ENCODE measurements around the gene CYRIA. TPM values are rescaled to one million over a fixed set of nuclear protein-coding genes. Genes with fewer than 3 reads are reported as not detected.

The CYRIA gene
- total RNA-seq, 1 donor from 2014 or later, result 29.4 TPM

DNA sequence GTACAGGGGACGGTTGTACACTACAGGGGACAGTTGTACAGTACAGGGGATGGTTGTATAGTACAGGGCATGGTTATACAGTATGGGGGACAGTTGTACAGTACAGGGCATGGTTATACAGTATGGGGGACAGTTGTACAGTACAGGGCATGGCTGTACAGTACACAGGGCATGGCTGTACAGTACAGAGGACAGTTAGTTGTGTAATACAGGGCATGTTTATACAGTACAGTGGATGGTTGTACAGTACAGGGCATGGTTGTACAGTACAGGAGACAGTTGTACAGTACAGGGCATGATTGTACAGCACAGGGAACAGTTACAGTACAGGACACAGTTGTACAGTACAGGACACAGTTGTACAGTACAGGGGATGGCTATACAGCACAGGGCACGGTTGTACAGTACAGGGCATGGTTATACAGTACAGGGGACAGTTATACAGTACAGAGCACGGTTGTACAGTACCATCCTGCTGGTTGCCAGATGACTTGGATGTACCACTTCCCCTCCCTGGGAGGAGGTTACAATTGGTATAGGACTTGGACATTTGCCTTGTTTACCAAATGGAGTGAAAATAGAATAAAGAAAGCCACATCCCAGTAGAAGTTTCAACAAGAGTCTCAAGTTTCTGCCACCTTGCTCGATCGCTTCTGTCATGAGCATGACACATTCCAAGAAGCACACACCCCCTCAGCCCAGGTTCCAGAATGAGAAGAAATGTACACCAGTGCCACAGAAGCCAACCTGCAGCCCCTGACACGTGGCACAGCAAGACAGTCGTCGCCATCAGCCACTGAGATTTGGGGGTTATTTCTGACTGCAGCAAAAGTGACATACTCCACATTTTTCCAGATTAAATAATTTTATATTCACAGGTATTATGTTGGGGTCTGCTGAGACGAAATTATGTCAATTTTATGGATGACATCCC is 16.0 kb downstream of the CYRIA start:
- Histone ChIP-seq H3K27ac (peak overlapping the region; percentile 78), H3K4me1 (peaks cover 52% of the 10 kb centered on the region), H3K9me3 (no peaks in the 10 kb centered on the region), H3K4me3 (no peak overlapping the region), H3K36me3 (peaks cover 7% of the 10 kb centered on the region), H3K27me3 (ENCODE audit: low read depth) (no peaks in the 10 kb centered on the region)
- intact Hi-C loops (cut with DNase I), result no loop called here
- TF ChIP-seq, protein P1, sequence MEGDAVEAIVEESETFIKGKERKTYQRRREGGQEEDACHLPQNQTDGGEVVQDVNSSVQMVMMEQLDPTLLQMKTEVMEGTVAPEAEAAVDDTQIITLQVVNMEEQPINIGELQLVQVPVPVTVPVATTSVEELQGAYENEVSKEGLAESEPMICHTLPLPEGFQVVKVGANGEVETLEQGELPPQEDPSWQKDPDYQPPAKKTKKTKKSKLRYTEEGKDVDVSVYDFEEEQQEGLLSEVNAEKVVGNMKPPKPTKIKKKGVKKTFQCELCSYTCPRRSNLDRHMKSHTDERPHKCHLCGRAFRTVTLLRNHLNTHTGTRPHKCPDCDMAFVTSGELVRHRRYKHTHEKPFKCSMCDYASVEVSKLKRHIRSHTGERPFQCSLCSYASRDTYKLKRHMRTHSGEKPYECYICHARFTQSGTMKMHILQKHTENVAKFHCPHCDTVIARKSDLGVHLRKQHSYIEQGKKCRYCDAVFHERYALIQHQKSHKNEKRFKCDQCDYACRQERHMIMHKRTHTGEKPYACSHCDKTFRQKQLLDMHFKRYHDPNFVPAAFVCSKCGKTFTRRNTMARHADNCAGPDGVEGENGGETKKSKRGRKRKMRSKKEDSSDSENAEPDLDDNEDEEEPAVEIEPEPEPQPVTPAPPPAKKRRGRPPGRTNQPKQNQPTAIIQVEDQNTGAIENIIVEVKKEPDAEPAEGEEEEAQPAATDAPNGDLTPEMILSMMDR (IDR thresholded peaks at IDR 0.05), result no peak
- DNase-seq (no peak), ATAC-seq (no peak)

GRCh38 chr2:16647992-16648617 is 17.5 kb downstream of the CYRIA start:
- TF ChIP-seq, protein P1 (IDR thresholded peaks at IDR 0.05), result no peak
- Histone ChIP-seq H3K4me1 (peaks cover 37% of the 10 kb centered on the region), H3K36me3 (peaks cover 7% of the 10 kb centered on the region), H3K9me3 (no peaks in the 10 kb centered on the region), H3K4me3 (no peak overlapping the region), H3K27ac (no peak overlapping the region), H3K27me3 (ENCODE audit: low read depth) (no peaks in the 10 kb centered on the region)
- intact Hi-C loops (cut with DNase I), result no loop called here
- no peak for DNase-seq
- ATAC-seq, result no peak

DNA sequence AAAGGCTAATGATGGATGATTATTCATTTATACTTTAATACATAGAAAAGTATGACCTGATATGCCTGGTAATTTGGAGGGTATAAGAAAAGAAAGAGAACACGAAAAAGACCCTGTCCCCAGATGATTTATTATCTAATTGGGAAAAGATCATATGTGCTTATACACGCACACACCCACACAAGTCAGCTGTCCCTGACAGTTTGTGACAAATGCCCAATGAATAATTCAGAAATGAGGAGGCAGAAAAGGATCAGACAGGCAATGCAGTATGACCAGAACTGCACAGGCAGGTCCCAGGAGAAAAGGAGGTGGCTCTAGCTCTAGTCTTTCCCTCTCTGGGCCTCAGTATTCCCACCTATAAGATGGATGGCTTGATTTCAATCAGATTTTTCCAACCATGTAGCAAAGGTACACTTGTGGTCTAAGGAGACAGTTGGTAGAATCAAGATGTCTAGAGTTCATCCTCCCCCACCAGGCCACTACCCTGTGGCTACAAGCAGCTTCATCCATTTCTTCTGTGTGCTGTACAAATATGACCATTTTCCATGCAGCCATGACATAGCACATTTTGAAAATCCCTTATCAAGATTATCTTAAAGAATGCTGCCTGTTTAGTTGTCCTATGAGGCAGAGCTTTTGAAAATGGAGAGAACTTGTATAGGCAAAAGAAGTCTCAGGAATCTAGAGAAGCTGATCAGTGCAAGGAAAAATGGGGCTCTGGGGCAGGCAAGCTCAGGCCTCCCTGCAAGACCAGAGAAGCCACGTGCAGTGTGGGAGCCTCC is 19.7 kb downstream of the CYRIA start:
- TF ChIP-seq, protein P1 (IDR thresholded peaks at IDR 0.05), result no peak
- DNase-seq, result no peak

DNA sequence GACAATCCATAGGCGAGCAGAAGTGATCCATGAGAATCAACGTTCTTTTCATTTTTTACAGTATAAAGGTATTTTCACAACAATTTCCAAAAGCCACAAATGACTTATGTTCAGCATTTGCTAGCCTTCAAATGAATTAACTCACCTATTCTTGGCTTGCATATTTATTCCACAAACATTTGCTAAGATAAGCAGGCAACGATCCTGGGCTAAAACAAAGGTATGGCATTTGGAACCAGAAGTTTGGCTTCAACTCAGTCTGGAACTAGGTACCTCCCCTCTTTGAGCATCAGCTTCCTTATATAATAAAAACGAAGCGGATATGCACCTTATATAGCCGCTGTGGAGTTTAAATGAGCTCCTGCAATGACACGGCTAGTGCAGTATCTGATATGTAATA is 20.5 kb downstream of the CYRIA start:
- Histone ChIP-seq H3K27me3 (ENCODE audit: low read depth) (no peaks in the 10 kb centered on the region), H3K36me3 (peaks cover 7% of the 10 kb centered on the region), H3K4me1 (peaks cover 24% of the 10 kb centered on the region), H3K27ac (no peak overlapping the region), H3K9me3 (no peaks in the 10 kb centered on the region), H3K4me3 (no peak overlapping the region)
- intact Hi-C loops (cut with DNase I), result no loop called here
- TF ChIP-seq, protein P1 (IDR thresholded peaks at IDR 0.05), result no peak
- ATAC-seq (no peak), DNase-seq (no peak)

More for the DNA sequence above, 19.7 kb downstream of the CYRIA start:
- Histone ChIP-seq H3K36me3 (peaks cover 7% of the 10 kb centered on the region), H3K27ac (no peak overlapping the region), H3K4me1 (peaks cover 24% of the 10 kb centered on the region), H3K9me3 (no peaks in the 10 kb centered on the region), H3K4me3 (no peak overlapping the region), H3K27me3 (ENCODE audit: low read depth) (no peaks in the 10 kb centered on the region)
- no peak for ATAC-seq
- intact Hi-C loops (cut with DNase I), result no loop called here

GRCh38 chr2:16644221-16644925 is 21.3 kb downstream of the CYRIA start:
- H3K4me1 ChIP-seq, result peaks cover 24% of the 10 kb centered on the region
- H3K27ac ChIP-seq, result no peak overlapping the region
- H3K4me3 ChIP-seq, result no peak overlapping the region
- ATAC-seq, result no peak
- H3K36me3 ChIP-seq, result peaks cover 7% of the 10 kb centered on the region
- TF ChIP-seq, protein P1 (IDR thresholded peaks at IDR 0.05), result no peak
- DNase-seq, result no peak
- H3K9me3 ChIP-seq, result no peaks in the 10 kb centered on the region
- intact Hi-C loops (cut with DNase I), result no loop called here
- H3K27me3 ChIP-seq (ENCODE audit: low read depth), result no peaks in the 10 kb centered on the region
